Activated CD8-positive, alpha-beta T cell treated with anti-CD3 and anti-CD28 coated beads for 36 hours (primary cell): Measurements from ENCODE around the gene KCNMA1. TPM values are rescaled to one million over a fixed set of nuclear protein-coding genes. Genes with fewer than 3 reads are reported as not detected.

Experiments
- ATAC-seq: fragments of 200-7000 bp; cut with Tn5 transposase; one replicate; pipeline ENCODE4 v1.10.0; 2021; ENCODE audit warnings: mild to moderate bottlenecking, moderate library complexity
- CTCF ChIA-PET: fragments of 350-600 bp; sonication (Branson Sonifier 250); formaldehyde crosslinking; loops from one replicate; lab custom pipeline; 2021; ENCODE audit warnings: antibody characterized with exemption; lab: Charles Lee
- POLR2A ChIA-PET: fragments of 350-600 bp; sonication (Branson Sonifier 250); formaldehyde crosslinking; loops from one replicate; lab custom pipeline; 2021; ENCODE audit warnings: antibody characterized with exemption; lab: Charles Lee
- DNase-seq: peaks from one replicate; pipeline ENCODE4 v3.0.0-alpha.2; 2020
- H3K27ac Mint-ChIP-seq: one replicate; pipeline ENCODE4 v1.8.0; 2021; ENCODE audit warnings: mild to moderate bottlenecking, mixed read lengths
- H3K27me3 Mint-ChIP-seq: one replicate; pipeline ENCODE4 v1.8.0; 2021; ENCODE audit warnings: mixed read lengths
- H3K36me3 Mint-ChIP-seq: one replicate; pipeline ENCODE4 v1.8.0; 2021; ENCODE audit warnings: low read depth, mixed read lengths
- H3K4me1 Mint-ChIP-seq: one replicate; pipeline ENCODE4 v1.8.0; 2021; ENCODE audit warnings: low read depth, mixed read lengths
- H3K4me3 Mint-ChIP-seq: one replicate; pipeline ENCODE4 v1.8.0; 2021; ENCODE audit warnings: mild to moderate bottlenecking, moderate library complexity, mixed read lengths
- H3K9me3 Mint-ChIP-seq: one replicate; pipeline ENCODE4 v1.8.0; 2021; ENCODE audit warnings: mixed read lengths
- intact Hi-C: fragments of 100-400 bp; cut with micrococcal nuclease; formaldehyde crosslinking; loops from one replicate; pipeline ENCODE4 v1.10.0; 2022
- total RNA-seq, 2 experiments: library from RNA; stranded (reverse); gene quantifications; one replicate each; pipeline ENCODE4 v1.2.3, GENCODE V29; 2021
- TF ChIP-seq, protein P1 (sequence below): fragments of 200-600 bp; IDR thresholded peaks from one replicate; pipeline ENCODE4 v1.8.0; 2022; ENCODE audit warnings: antibody characterized with exemption, mild to moderate bottlenecking

The KCNMA1 gene
- total RNA-seq, 2 experiments from 2014 or later, result 0.18 TPM; not detected in 1

DNA sequence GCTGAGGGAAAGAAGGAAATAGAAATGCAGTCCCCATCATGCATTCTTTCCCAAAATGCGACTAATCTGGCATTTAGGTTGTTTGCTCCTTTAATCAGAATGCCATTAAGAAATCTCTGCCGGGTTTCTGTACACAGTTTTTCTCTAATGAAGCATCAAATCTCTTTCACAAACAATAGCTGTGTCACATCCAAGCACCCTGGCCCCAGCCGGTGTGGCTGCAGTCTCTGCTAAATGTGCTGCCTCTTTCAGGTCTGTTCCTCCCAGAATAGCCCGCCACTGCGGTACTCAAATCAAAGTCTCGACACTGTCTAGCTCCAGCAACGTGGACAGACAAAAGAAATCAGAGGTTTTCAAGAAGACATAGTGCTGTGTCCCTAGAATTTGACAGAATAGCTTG, 343.8 kb downstream of the KCNMA1 start:
- intact Hi-C loops, result no loop called here
- H3K4me1 Mint-ChIP-seq, result peaks cover 15% of the 10 kb centered on the region
- no peaks in the 10 kb centered on the region for H3K36me3 Mint-ChIP-seq
- no peak for ATAC-seq
- ChIA-PET POLR2A (no interaction called here), CTCF (no interaction called here)
- no peak for DNase-seq
- H3K9me3 Mint-ChIP-seq, result no peaks in the 10 kb centered on the region
- H3K27me3 Mint-ChIP-seq, result peaks cover 5% of the 10 kb centered on the region
- TF ChIP-seq, protein P1, sequence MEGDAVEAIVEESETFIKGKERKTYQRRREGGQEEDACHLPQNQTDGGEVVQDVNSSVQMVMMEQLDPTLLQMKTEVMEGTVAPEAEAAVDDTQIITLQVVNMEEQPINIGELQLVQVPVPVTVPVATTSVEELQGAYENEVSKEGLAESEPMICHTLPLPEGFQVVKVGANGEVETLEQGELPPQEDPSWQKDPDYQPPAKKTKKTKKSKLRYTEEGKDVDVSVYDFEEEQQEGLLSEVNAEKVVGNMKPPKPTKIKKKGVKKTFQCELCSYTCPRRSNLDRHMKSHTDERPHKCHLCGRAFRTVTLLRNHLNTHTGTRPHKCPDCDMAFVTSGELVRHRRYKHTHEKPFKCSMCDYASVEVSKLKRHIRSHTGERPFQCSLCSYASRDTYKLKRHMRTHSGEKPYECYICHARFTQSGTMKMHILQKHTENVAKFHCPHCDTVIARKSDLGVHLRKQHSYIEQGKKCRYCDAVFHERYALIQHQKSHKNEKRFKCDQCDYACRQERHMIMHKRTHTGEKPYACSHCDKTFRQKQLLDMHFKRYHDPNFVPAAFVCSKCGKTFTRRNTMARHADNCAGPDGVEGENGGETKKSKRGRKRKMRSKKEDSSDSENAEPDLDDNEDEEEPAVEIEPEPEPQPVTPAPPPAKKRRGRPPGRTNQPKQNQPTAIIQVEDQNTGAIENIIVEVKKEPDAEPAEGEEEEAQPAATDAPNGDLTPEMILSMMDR, result no peak
- H3K27ac Mint-ChIP-seq, result no peak overlapping the region
- no peak overlapping the region for H3K4me3 Mint-ChIP-seq

DNA sequence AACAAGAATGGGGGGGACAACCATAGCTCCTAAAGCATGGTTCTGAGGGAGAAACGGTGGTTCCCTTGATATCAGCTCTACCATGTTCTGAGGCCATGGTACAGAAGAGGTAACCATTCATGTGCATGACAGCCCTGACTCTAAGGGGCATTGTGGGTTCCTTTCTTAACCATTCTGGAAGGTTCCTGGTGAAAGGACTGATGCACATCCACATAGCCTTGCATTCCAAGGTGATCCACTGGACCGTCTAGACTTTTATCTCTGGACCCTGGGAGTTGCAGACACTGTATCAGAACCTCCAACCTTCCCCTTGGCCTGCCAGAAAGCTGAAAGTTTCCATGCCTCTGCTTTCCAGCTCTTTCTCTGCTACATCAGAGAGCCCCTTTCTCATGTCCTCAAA, 344.3 kb downstream of the KCNMA1 start:
- Mint-ChIP-seq H3K9me3 (no peaks in the 10 kb centered on the region), H3K4me3 (no peak overlapping the region), H3K4me1 (peaks cover 15% of the 10 kb centered on the region), H3K36me3 (no peaks in the 10 kb centered on the region), H3K27ac (no peak overlapping the region), H3K27me3 (peaks cover 5% of the 10 kb centered on the region)
- DNase-seq (no peak), ATAC-seq (no peak)
- TF ChIP-seq, protein P1, result no peak
- POLR2A ChIA-PET, result interaction anchor here (0.8 kb wide), 1 partner anchor 16 kb away, joined by 3 read pairs; no protein-coding TSS in a partner anchor
- CTCF ChIA-PET, result no interaction called here
- intact Hi-C loops, result no loop called here

- no peak overlapping the region for H3K27ac Mint-ChIP-seq
- peaks cover 15% of the 10 kb centered on the region for H3K4me1 Mint-ChIP-seq
- TF ChIP-seq, protein P1, result no peak
- ChIA-PET POLR2A (interaction anchor here (0.6 kb wide), 1 partner anchor 282 kb away, joined by 3 read pairs; no protein-coding TSS in a partner anchor), CTCF (no interaction called here)
- no peak overlapping the region for H3K4me3 Mint-ChIP-seq
- H3K9me3 Mint-ChIP-seq, result no peaks in the 10 kb centered on the region
- no peaks in the 10 kb centered on the region for H3K36me3 Mint-ChIP-seq
- ATAC-seq, result no peak
- DNase-seq, result no peak
- H3K27me3 Mint-ChIP-seq, result peaks cover 5% of the 10 kb centered on the region
- intact Hi-C loops, result no loop called here
Observed at GRCh38 chr10:77291596-77292505, 345.8 kb downstream of the KCNMA1 start.

GRCh38 chr10:77290528-77291155, 347.0 kb downstream of the KCNMA1 start:
- H3K27me3 Mint-ChIP-seq, result peaks cover 5% of the 10 kb centered on the region
- intact Hi-C loops, result no loop called here
- ATAC-seq, result no peak
- no peak overlapping the region for H3K27ac Mint-ChIP-seq
- DNase-seq, result no peak
- TF ChIP-seq, protein P1, result no peak
- no peaks in the 10 kb centered on the region for H3K9me3 Mint-ChIP-seq
- H3K36me3 Mint-ChIP-seq, result no peaks in the 10 kb centered on the region
- H3K4me3 Mint-ChIP-seq, result no peak overlapping the region
- ChIA-PET CTCF (no interaction called here), POLR2A (no interaction called here)
- peaks cover 15% of the 10 kb centered on the region for H3K4me1 Mint-ChIP-seq

- no peak overlapping the region for H3K27ac Mint-ChIP-seq
- peaks cover 5% of the 10 kb centered on the region for H3K27me3 Mint-ChIP-seq
- ChIA-PET CTCF (no interaction called here), POLR2A (interaction anchor here (0.7 kb wide), 1 partner anchor 282 kb away, joined by 3 read pairs; no protein-coding TSS in a partner anchor)
- no peaks in the 10 kb centered on the region for H3K9me3 Mint-ChIP-seq
- ATAC-seq (no peak), DNase-seq (no peak)
- no peak overlapping the region for H3K4me3 Mint-ChIP-seq
- H3K4me1 Mint-ChIP-seq, result peaks cover 15% of the 10 kb centered on the region
- intact Hi-C loops, result no loop called here
- H3K36me3 Mint-ChIP-seq, result no peaks in the 10 kb centered on the region
- TF ChIP-seq, protein P1, result no peak
Observed at GRCh38 chr10:77289790-77290189, 347.8 kb downstream of the KCNMA1 start.
